ENCODE measurements around the gene TLR9. TPM values are rescaled to one million over a fixed set of nuclear protein-coding genes. Genes with fewer than 3 reads are reported as not detected.

Gene TLR9
- total RNA-seq, 1 experiment from 2014 or later: not detected

DNA sequence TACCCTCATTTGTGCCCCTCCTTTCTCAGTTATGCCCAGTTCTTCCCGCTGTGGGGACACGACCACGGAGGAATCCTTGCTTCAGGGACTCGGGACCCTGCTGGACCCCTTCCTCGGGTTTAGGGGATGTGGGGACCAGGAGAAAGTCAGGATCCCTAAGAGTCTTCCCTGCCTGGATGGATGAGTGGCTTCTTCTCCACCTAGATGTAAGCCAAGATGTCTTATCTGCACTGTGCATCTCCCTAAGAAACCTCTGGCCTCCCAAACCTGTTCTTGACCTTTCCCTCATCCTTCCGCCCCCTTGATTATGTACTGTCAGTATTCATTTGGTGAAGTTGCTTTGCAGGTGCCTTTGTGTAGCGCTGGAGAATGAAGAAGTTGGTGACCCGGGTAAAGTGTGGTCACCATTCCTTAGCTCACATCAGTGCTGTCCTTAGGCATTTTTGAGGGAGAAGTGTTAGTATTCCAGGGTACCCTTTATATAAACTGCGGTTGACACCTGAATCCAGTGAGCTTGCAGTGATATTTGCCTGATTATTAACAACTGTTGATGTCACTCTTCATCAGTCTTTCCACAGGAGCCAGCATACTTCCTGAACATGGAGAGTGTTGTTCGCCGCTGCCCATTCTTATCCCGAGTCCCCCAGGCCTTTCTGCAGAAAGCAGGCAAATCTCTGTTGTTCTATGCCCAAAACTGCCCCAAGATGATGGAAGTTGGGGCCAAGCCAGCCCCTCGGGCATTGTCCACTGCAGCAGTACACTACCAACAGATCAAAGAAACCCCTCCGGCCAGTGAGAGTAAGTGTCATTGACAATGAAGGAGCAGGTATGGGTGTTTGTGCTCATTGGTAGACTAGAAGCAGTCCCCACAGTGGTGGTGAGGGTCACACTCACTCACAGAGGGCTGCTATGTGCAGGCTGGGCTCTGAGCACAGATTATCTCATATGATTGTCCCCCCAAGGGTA is 26.5 kb downstream of the TLR9 start:
- intact Hi-C loops (cut with micrococcal nuclease; ENCODE audit: unreplicated experiment) (no loop called here), in situ Hi-C loops (cut with HindIII; ENCODE audit: low pct_unique_long_range_greater_than_20kb, low sequenced_read_pairs) (no loop called here)
- DNase-seq (ENCODE audit: low read depth, low spot score) (no peak), ATAC-seq (no peak)
- peaks cover 14% of the 10 kb centered on the region for H3K4me1 ChIP-seq (ENCODE audit: control insufficient read depth, insufficient read depth, low read length)
- ChIA-PET CTCF (no interaction called here), POLR2A (interaction anchor here (0.5 kb wide), 1 partner anchor 78 kb away, joined by 4 read pairs; no protein-coding TSS in a partner anchor)
- peak overlapping the region; percentile 66 to 92 for H3K4me3 ChIP-seq (ENCODE audit: low read depth in 2 of 2, low read length in 2 of 2)
- H3K27ac ChIP-seq (ENCODE audit: low read length): peak overlapping the region; percentile 86
- H3K27me3 ChIP-seq (ENCODE audit: control insufficient read depth, insufficient read depth, low read length): no peaks in the 10 kb centered on the region
- TF ChIP-seq, protein P1, sequence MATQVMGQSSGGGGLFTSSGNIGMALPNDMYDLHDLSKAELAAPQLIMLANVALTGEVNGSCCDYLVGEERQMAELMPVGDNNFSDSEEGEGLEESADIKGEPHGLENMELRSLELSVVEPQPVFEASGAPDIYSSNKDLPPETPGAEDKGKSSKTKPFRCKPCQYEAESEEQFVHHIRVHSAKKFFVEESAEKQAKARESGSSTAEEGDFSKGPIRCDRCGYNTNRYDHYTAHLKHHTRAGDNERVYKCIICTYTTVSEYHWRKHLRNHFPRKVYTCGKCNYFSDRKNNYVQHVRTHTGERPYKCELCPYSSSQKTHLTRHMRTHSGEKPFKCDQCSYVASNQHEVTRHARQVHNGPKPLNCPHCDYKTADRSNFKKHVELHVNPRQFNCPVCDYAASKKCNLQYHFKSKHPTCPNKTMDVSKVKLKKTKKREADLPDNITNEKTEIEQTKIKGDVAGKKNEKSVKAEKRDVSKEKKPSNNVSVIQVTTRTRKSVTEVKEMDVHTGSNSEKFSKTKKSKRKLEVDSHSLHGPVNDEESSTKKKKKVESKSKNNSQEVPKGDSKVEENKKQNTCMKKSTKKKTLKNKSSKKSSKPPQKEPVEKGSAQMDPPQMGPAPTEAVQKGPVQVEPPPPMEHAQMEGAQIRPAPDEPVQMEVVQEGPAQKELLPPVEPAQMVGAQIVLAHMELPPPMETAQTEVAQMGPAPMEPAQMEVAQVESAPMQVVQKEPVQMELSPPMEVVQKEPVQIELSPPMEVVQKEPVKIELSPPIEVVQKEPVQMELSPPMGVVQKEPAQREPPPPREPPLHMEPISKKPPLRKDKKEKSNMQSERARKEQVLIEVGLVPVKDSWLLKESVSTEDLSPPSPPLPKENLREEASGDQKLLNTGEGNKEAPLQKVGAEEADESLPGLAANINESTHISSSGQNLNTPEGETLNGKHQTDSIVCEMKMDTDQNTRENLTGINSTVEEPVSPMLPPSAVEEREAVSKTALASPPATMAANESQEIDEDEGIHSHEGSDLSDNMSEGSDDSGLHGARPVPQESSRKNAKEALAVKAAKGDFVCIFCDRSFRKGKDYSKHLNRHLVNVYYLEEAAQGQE (IDR thresholded peaks at IDR 0.05; ENCODE audit: insufficient read depth in 1 of 2, low read depth in 2 of 2, low read length in 1 of 2): no peak
- TF ChIP-seq TCF7L2 (IDR thresholded peaks at IDR 0.05; ENCODE audit: low read depth, low read length): no peak
- H3K36me3 ChIP-seq (ENCODE audit: control insufficient read depth, insufficient read depth, low read length): peaks cover 7% of the 10 kb centered on the region
- TSS peak; percentile 79 for BruUV-seq (replicated peaks)
- H3K9me3 ChIP-seq (ENCODE audit: control insufficient read depth, insufficient read depth, low read depth, low read length): no peaks in the 10 kb centered on the region

DNA sequence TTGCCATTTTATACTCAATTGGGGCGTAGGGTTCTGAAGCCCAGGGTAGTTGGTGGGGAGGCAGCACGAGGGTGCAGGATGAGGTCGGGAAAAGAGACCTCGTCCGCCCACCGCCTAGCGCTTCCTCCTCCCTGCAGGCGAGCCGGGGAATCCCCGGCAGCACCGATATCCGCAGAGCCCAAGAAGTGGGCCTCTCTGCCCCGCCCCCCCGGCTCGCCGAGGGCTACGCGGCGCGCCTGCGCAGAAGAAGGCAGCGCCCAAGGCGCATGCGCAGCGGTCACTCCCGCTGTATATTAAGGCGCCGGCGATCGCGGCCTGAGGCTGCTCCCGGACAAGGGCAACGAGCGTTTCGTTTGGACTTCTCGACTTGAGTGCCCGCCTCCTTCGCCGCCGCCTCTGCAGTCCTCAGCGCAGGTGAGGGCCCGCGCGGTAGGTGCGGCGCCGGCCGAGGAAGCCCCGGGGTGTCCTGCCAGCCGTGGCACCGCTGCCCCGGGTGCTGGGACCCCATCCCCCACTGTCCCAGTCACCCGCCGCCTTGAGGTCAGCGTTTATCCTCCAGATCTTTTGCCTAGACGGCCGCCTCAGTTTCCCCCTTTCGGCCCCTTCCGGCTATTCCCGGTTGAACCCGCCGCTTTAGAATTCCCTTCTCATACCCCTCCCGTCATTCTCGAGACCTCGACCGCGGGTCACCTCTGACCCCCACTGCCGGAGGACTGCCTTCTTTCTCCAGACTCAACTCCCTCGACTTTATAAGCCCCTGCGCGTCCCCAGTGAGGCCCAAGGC is 27.4 kb downstream of the TLR9 start, which contains the start of gene ALAS1:
Gene ALAS1 (plus strand): TSS at position 319 of the 784 bp plus-strand sequence. CDS start 1,082 bp downstream, outside the sequence.
- no peaks in the 10 kb centered on the region for H3K9me3 ChIP-seq (ENCODE audit: control insufficient read depth, insufficient read depth, low read depth, low read length)
- ChIA-PET POLR2A (no interaction called here), CTCF (no interaction called here)
- ATAC-seq: peak; percentile 93
- H3K27me3 ChIP-seq (ENCODE audit: control insufficient read depth, insufficient read depth, low read length): no peaks in the 10 kb centered on the region
- peak within 1 kb of the TSS; percentile 86 for H3K27ac ChIP-seq (ENCODE audit: low read length)
- DNase-seq (ENCODE audit: low read depth, low spot score): peak; percentile 33
- no peak for TF ChIP-seq TCF7L2 (IDR thresholded peaks at IDR 0.05; ENCODE audit: low read depth, low read length)
- TF ChIP-seq, protein P2, sequence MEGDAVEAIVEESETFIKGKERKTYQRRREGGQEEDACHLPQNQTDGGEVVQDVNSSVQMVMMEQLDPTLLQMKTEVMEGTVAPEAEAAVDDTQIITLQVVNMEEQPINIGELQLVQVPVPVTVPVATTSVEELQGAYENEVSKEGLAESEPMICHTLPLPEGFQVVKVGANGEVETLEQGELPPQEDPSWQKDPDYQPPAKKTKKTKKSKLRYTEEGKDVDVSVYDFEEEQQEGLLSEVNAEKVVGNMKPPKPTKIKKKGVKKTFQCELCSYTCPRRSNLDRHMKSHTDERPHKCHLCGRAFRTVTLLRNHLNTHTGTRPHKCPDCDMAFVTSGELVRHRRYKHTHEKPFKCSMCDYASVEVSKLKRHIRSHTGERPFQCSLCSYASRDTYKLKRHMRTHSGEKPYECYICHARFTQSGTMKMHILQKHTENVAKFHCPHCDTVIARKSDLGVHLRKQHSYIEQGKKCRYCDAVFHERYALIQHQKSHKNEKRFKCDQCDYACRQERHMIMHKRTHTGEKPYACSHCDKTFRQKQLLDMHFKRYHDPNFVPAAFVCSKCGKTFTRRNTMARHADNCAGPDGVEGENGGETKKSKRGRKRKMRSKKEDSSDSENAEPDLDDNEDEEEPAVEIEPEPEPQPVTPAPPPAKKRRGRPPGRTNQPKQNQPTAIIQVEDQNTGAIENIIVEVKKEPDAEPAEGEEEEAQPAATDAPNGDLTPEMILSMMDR (IDR thresholded peaks at IDR 0.05): no peak
- peak; percentile 87 for TF ChIP-seq POLR2AphosphoS5 (IDR thresholded peaks at IDR 0.05; ENCODE audit: low read depth, low read length)
- TF ChIP-seq SIN3A (IDR thresholded peaks at IDR 0.05; ENCODE audit: borderline replicate concordance, insufficient read depth, low read depth, low read length): 0 out of 2 replicates have a peak, but pooled peaks have one; percentile 73
- TF ChIP-seq, protein P1 (IDR thresholded peaks at IDR 0.05; ENCODE audit: insufficient read depth in 1 of 2, low read depth in 2 of 2, low read length in 1 of 2): no peak
- intact Hi-C loops (cut with micrococcal nuclease; ENCODE audit: unreplicated experiment) (no loop called here), in situ Hi-C loops (cut with HindIII; ENCODE audit: low pct_unique_long_range_greater_than_20kb, low sequenced_read_pairs) (no loop called here)
- H3K36me3 ChIP-seq (ENCODE audit: control insufficient read depth, insufficient read depth, low read length): peaks cover 7% of the 10 kb centered on the region
- no TSS peak for BruUV-seq (replicated peaks)
- H3K4me3 ChIP-seq (ENCODE audit: low read depth in 2 of 2, low read length in 2 of 2): peak within 1 kb of the TSS; percentile 66 to 92
- H3K4me1 ChIP-seq (ENCODE audit: control insufficient read depth, insufficient read depth, low read length): peaks cover 14% of the 10 kb centered on the region
